Left hindlimb (tissue), 1 donor: Measurements from ENCODE around the gene BRAF.
A peak's percentile ranks its signal among the peaks of the same experiment; 100 is the strongest.
"Not testable (repeated sequence)": the region's sequence is repeated elsewhere in the genome, so short reads cannot be mapped to it uniquely, and the experiment has no call there.

Source experiments
- DNase-seq: peaks from one replicate; pipeline ENCODE4 v3.0.0-alpha.2; 2018

The BRAF gene

DNA sequence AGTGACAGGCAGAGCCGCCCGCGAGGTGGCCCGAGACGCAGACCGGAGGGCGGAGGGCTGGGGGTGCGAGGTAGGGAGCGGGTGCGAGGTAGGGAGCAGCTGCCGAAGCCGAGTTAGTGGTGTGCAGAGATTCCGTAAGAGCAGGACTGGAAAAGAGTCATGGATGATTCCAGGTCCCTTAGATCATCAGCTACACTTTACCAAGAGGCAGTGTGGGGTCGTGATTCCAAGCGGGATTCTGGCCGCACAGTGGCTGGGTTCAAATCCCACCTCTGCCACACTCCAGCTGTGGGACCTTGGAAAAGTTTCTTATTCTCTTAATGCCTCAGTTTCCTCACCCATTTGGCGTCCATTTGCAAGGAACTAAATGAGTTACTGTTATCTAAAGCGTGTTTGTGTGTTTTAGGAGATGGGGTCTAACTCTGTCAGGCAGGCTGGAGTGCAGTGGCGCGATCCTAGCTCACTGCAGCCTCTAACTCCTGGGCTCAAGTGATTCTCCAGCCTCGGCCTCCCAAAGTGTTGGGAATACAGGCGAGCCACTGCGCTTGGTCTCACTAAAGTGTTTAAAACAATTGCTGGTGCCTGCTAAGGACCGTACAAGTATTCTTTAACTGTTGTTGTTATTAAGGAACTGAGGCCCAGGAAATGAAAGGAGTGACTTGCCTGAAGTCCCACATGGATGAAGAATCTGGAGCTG is 227.1 kb downstream of the BRAF start:
- no peak for DNase-seq

- DNase-seq, result peak; percentile 97
Observed at GRCh38 chr7:140696680-140697446, 227.9 kb downstream of the BRAF start, which contains the start of gene NDUFB2. Gene NDUFB2 (plus strand): TSS chr7:140696708. CDS start chr7:140696745, 37 bp downstream.

GRCh38 chr7:140696024-140696679 is 228.6 kb downstream of the BRAF start:
- no peak for DNase-seq

- DNase-seq, result no peak
Observed at GRCh38 chr7:140695381-140695780, 229.3 kb downstream of the BRAF start.

GRCh38 chr7:140694592-140694991 is 230.1 kb downstream of the BRAF start:
- DNase-seq, result no peak

- not testable (repeated sequence) for DNase-seq
Observed at GRCh38 chr7:140693849-140694248, 230.9 kb downstream of the BRAF start.

DNA sequence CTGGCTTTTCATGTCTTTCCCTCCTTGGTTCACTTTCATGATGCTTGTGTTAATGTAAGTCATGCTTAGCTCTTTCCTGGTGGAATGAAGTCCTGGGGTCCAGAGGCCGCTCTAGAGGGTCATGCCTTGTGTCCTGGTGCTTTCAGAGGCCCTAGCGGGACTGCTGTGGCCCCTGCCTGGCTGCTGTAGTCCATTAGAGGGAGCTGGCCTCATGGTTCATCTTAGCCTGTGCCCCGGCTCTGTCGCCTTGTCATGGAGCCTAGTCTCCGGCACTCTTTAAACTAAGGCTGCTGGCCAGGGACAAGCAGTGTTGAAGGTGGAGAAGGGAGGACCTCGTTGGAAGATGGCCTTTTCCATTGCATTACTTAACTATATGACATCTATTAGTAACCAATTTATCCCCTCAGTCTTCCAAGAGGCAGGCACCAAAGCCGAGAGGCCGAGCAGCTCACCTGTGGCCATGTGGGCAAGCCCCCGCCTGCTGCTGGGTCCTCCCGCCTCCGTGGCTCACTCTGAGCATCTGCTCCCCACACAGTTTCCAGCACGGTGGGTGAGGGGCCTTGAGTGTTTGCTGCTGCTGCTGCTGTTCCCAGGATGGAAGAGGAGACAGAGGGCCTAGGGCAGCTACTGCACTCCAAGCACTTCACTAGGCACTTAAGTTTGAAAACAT is 233.2 kb downstream of the BRAF start:
- no peak for DNase-seq

- no peak for DNase-seq
Observed at GRCh38 chr7:140689199-140690152, 235.3 kb downstream of the BRAF start.

- no peak for DNase-seq
Observed at GRCh38 chr7:140688341-140688740, 236.4 kb downstream of the BRAF start.

DNA sequence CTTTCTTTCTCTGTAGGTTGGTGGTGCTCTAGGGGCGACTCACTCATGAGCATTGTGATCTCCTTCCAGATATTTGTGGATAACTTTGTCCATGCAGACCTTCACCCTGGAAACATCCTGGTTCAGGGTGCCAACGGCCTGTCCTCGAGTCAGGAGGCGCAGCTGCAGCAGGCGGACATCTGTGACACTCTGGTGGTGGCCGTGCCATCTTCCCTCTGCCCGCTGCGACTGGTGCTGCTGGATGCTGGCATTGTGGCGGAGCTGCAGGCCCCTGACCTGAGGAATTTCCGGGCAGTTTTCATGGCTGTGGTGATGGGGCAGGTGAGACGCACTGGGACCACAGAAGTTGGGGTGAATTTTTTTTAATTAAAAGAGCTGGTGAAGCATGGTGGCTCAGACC is 237.8 kb downstream of the BRAF start:
- DNase-seq, result no peak

GRCh38 chr7:140685407-140686087 is 239.2 kb downstream of the BRAF start:
- no peak for DNase-seq

DNA sequence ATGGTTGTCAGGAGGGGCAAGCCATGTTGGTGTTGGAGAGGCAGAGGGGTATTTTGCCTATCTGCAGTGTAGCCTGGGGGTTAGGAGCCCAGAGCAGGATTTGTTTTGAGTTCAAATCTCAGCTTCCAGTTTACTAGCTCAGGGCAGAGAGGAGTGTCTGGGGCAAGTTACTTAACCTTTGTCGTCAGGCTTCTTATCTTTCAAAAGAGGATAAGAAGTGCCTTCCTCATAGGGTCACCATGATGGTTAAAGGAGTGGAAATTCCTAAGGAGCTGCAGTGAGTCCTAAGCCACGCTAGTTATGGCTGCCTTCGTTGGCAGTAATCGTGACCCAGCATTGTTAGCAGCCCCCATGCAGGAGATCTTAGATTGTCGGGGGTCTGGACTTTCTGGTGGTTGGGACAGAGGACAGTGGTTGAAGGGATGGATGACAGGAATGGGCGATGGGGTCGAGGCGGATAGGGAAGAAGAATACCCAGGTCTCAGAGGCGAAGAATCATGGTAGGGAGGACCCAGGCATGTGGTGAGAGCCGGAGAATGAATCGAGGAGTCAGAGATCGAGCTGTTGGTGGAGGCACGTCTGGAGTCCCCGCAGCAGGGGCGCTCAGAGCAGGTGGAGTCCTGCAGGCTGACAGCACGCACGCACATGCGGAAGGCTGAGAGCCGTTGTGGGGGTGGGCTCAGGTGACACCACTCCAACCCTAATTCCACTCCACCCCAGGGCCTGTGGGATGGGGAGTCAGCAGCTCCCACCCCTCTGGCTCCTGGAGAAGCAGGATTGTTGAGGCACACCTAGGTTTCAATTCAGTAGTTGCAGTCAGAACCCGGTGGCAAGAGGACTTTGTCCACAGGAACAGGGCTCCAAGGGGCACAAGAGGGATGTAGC is 240.4 kb downstream of the BRAF start:
- no peak for DNase-seq

- DNase-seq, result no peak
Observed at GRCh38 chr7:140683657-140684056, 241.1 kb downstream of the BRAF start.

DNA sequence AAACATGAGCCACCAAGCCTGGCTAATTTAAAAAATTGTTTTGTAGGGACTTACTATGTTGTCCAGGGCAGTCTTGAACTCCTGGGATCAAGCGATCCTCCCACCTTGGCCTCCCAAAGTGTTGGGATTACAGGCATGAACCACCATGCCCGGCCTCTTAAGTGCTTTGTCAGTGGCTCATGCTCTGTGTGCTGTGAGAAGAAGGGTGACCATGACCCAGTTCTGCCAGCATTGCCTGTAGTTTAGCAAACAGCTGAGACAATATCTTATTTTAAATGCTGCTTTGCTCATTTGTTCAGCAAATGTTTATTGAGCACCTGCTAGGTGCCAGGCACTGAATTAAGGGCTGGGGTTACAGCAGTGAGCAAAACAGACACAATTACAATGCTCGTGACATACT is 243.0 kb downstream of the BRAF start:
- no peak for DNase-seq

- no peak for DNase-seq
Observed at GRCh38 chr7:140680886-140681285, 243.8 kb downstream of the BRAF start.

GRCh38 chr7:140679186-140679585 is 245.5 kb downstream of the BRAF start:
- no peak for DNase-seq

GRCh38 chr7:140678816-140679130 is 246.0 kb downstream of the BRAF start:
- DNase-seq, result no peak

DNA sequence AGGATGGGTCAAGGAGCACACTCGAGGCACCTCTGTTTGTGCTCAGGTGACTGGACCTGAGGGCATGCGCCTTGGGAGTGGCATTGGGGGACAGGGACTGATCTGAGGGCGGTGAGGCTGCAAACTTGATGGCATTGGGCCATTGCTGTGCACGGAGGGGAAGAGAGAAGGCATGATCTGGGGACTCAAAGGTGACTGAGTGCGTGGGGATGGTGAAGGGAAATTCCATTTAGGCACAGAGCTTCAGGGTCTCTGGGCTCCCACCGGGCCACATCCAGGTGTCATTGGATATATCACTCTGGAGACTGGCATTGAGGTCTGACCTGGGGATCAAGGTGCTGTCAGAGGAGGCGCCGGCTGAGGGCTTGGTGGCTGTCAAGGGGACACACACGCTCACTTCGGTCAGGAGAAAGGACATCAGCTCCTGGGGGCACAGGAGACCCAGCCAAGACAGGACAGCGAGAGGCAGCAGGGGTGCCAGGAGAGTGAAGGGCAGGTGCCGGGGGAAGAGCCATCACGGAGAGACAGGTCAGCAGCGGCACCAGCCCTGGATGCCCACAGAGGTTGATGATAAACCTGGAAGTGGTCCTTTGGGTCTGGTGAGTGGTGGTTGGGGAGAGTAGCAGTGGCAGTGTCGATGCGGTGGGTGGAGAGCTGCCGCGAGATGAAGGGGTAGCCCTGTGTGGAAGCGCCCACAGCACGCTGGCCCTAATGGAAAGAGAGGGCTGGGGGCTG is 246.5 kb downstream of the BRAF start:
- no peak for DNase-seq

DNA sequence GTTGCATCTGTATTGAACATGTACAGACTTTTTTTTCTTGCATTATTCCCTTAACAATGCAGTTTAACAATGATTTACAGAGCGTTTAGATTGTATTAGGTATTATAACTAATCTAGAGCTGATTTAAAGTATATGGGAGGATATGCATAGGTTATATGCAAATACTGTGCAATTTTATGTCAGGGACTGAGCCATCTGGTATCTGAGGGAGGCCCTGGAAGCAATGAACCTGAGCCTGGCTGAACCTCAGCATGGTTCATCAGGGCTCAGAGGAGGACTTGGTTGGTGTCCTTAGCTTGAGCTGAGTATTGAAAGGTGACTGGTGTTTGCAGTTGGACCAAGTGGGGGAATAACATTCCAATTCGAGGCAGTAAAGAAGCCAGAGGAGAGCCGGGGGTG is 247.2 kb downstream of the BRAF start:
- DNase-seq, result no peak

DNA sequence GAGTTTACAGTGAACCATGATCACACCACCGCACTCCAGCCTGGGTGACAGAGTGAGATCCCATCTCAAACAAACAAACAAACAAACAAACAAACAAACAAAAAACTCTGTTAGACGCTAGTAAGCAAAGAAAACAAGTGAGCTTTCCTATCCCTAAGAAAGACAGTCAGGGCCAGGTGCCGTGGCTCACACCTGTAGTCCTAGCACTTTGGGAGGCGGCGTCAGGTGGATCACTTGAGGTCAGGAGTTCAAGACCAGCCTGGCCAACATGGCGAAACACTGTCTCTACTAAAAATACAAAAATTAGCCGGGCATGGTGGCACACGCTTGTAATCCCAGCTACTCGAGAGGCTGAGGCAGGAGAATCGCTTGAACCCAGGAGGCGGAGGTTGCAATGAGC is 247.8 kb downstream of the BRAF start:
- not testable (repeated sequence) for DNase-seq
